ENCODE results near the gene SF3A1. TPM values are rescaled to one million over a fixed set of nuclear protein-coding genes. Genes with fewer than 3 reads are reported as not detected.

SF3A1 gene
- total RNA-seq, 1 experiment from 2014 or later, result 272 TPM

- ChIA-PET POLR2A (no interaction called here), CTCF (interaction anchor here (1.6 kb wide), 1 partner anchor 34 kb away, joined by 8 read pairs; no protein-coding TSS in a partner anchor)
- no peak for ATAC-seq
Observed at GRCh38 chr22:30321461-30321860, 35.2 kb downstream of the SF3A1 start.

GRCh38 chr22:30320021-30320556 lies 36.6 kb downstream of the SF3A1 start:
- CTCF ChIA-PET, result interaction anchor here (1.8 kb wide), 1 partner anchor 32 kb away, joined by 7 read pairs; no protein-coding TSS in a partner anchor
- ATAC-seq, result no peak
- Mint-ChIP-seq H3K4me3 (no peak overlapping the region), H3K4me1 (peaks cover 4% of the 10 kb centered on the region), H3K27ac (no peak overlapping the region), H3K36me3 (no peaks in the 10 kb centered on the region), H3K9me3 (no peaks in the 10 kb centered on the region), H3K27me3 (ENCODE audit: low read depth) (no peaks in the 10 kb centered on the region)
- POLR2A ChIA-PET, result no interaction called here
- DNase-seq (ENCODE audit: low spot score), result no peak
- TF ChIP-seq CDX4 (CRISPR knock-in tag; IDR thresholded peaks at IDR 0.05; ENCODE audit: borderline replicate concordance), result no peak
- TF ChIP-seq STAT6 (CRISPR knock-in tag; conservative IDR thresholded peaks at IDR 0.05; ENCODE audit: low read depth), result no peak
- TF ChIP-seq NR1H2 (CRISPR knock-in tag; IDR thresholded peaks at IDR 0.05), result no peak
- no peak for TF ChIP-seq NFATC4 (CRISPR knock-in tag; IDR thresholded peaks at IDR 0.05)
- no peak for TF ChIP-seq ZNF232 (CRISPR knock-in tag; IDR thresholded peaks at IDR 0.05)
- no peak for TF ChIP-seq E2F4 (CRISPR knock-in tag; IDR thresholded peaks at IDR 0.05; ENCODE audit: borderline replicate concordance, low read depth)
- no peak for TF ChIP-seq HMGA2 (CRISPR knock-in tag; IDR thresholded peaks at IDR 0.05)
- TF ChIP-seq SMAD3 (CRISPR knock-in tag; IDR thresholded peaks at IDR 0.05; ENCODE audit: borderline replicate concordance), result no peak

More at GRCh38 chr22:30321461-30321860, 35.2 kb downstream of the SF3A1 start:
- Mint-ChIP-seq H3K4me3 (no peak overlapping the region), H3K27ac (no peak overlapping the region), H3K9me3 (no peaks in the 10 kb centered on the region), H3K27me3 (ENCODE audit: low read depth) (no peaks in the 10 kb centered on the region), H3K4me1 (peaks cover 16% of the 10 kb centered on the region), H3K36me3 (no peaks in the 10 kb centered on the region)
- no peak for TF ChIP-seq FOXK1 (CRISPR knock-in tag; IDR thresholded peaks at IDR 0.05)
- TF ChIP-seq HMGXB4 (CRISPR knock-in tag; IDR thresholded peaks at IDR 0.05), result no peak
- TF ChIP-seq E2F1 (CRISPR knock-in tag; IDR thresholded peaks at IDR 0.05), result no peak
- no peak for TF ChIP-seq CDX4 (CRISPR knock-in tag; IDR thresholded peaks at IDR 0.05; ENCODE audit: borderline replicate concordance)
- TF ChIP-seq TCF7 (CRISPR knock-in tag; IDR thresholded peaks at IDR 0.05; ENCODE audit: low read depth), result no peak
- TF ChIP-seq NFATC4 (CRISPR knock-in tag; IDR thresholded peaks at IDR 0.05), result no peak
- TF ChIP-seq KAT7 (CRISPR knock-in tag; IDR thresholded peaks at IDR 0.05; ENCODE audit: borderline replicate concordance), result no peak
- no peak for TF ChIP-seq E2F4 (CRISPR knock-in tag; IDR thresholded peaks at IDR 0.05; ENCODE audit: borderline replicate concordance, low read depth)
- TF ChIP-seq NR1H2 (CRISPR knock-in tag; IDR thresholded peaks at IDR 0.05), result no peak
- TF ChIP-seq ATF2 (CRISPR knock-in tag; IDR thresholded peaks at IDR 0.05; ENCODE audit: borderline replicate concordance, low read depth), result no peak
- no peak for TF ChIP-seq MYBL2 (CRISPR knock-in tag; IDR thresholded peaks at IDR 0.05)
- TF ChIP-seq NFE2L1 (CRISPR knock-in tag; IDR thresholded peaks at IDR 0.05), result no peak
- no peak for DNase-seq (ENCODE audit: low spot score)
